ENCODE data around the gene RBM7. TPM values are rescaled to one million over a fixed set of nuclear protein-coding genes. Genes with fewer than 3 reads are reported as not detected.

The RBM7 gene
- total RNA-seq, result 10 to 100 TPM; 37.1 to 37.9 TPM
- polyA plus RNA-seq, result 10 to 100 TPM; 19.9 to 22.3 TPM
- long read RNA-seq, donor 1, full-length matches to known transcripts, result 97 of 106 reads
- long read RNA-seq, donor 1, partial matches to known transcripts, result 4 of 106 reads
- long read RNA-seq, donor 1, other reads (novel, unspliced or antisense), result 5 of 106 reads
- long read RNA-seq, donor 2, full-length matches to known transcripts, result 30 of 33 reads
- long read RNA-seq, donor 2, partial matches to known transcripts, result 1 of 33 reads
- long read RNA-seq, donor 2, other reads (novel, unspliced or antisense), result 2 of 33 reads

- WGBS, 2 donors, result 0 to 1% methylated on average over 65 of the region's 65 CpGs
- H3K4me3 ChIP-seq (ENCODE audit: low read length in 2 of 2), result peak within 1 kb of the TSS; percentile 82 to 84
- intact Hi-C loops (cut with DNase I), result loop anchor here (2.0 to 10.0 kb wide), 6 partner anchors 33 to 118 kb away; partner anchors contain the start of genes REXO2 (in 2 of the 2) and NNMT (in 1 of the 2)
- H3K36me3 ChIP-seq (ENCODE audit: control insufficient read depth in 1 of 2, insufficient read depth in 2 of 2, low read length in 1 of 2), result no peaks in the 10 kb centered on the region
- H3K27ac ChIP-seq (ENCODE audit: low read depth in 1 of 2, low read length in 2 of 2), result peak within 1 kb of the TSS; percentile 79 to 94
- no peaks in the 10 kb centered on the region for H3K9me3 ChIP-seq (ENCODE audit: control insufficient read depth, low read length)
- ATAC-seq (ENCODE audit: low FRiP score) (peak; percentile 98), DNase-seq (peak; percentile 99 to 100)
- H3K27me3 ChIP-seq (ENCODE audit: control insufficient read depth in 1 of 2, insufficient read depth in 2 of 2, low read length in 1 of 2), result no peaks in the 10 kb centered on the region
- H3K4me1 ChIP-seq (ENCODE audit: control insufficient read depth in 1 of 2, insufficient read depth in 2 of 2, low read length in 2 of 2), result peaks cover 1 to 4% of the 10 kb centered on the region in 2 donors
Observed at GRCh38 chr11:114400216-114400914, at the start of gene RBM7, which contains the start of gene C11orf71. Gene RBM7 (plus strand): TSS chr11:114400666. CDS start chr11:114400672, 6 bp downstream. Gene C11orf71 (minus strand): TSS chr11:114400511. CDS start chr11:114400331, 180 bp downstream.

- 71 to 74% methylated on average over 3 of the region's 3 CpGs for WGBS, 2 donors
- Histone ChIP-seq H3K9me3 (ENCODE audit: control insufficient read depth, low read length) (no peaks in the 10 kb centered on the region), H3K27ac (ENCODE audit: low read depth in 1 of 2, low read length in 2 of 2) (no peak overlapping the region), H3K4me1 (ENCODE audit: control insufficient read depth in 1 of 2, insufficient read depth in 2 of 2, low read length in 2 of 2) (no peaks in the 10 kb centered on the region), H3K27me3 (ENCODE audit: control insufficient read depth in 1 of 2, insufficient read depth in 2 of 2, low read length in 1 of 2) (no peaks in the 10 kb centered on the region), H3K4me3 (ENCODE audit: low read length in 2 of 2) (no peak overlapping the region), H3K36me3 (ENCODE audit: control insufficient read depth in 1 of 2, insufficient read depth in 2 of 2, low read length in 1 of 2) (no peaks in the 10 kb centered on the region)
- DNase-seq, result no peak
- intact Hi-C loops (cut with DNase I), result no loop called here
- no peak for ATAC-seq (ENCODE audit: low FRiP score)
Observed at GRCh38 chr11:114353443-114353842, 47.0 kb upstream of the RBM7 start.

GRCh38 chr11:114354076-114354475 is 46.4 kb upstream of the RBM7 start:
- 20 to 40% methylated on average over 3 of the region's 3 CpGs for WGBS, 2 donors
- intact Hi-C loops (cut with DNase I), result no loop called here
- Histone ChIP-seq H3K27me3 (ENCODE audit: control insufficient read depth in 1 of 2, insufficient read depth in 2 of 2, low read length in 1 of 2) (no peaks in the 10 kb centered on the region), H3K4me1 (ENCODE audit: control insufficient read depth in 1 of 2, insufficient read depth in 2 of 2, low read length in 2 of 2) (no peaks in the 10 kb centered on the region), H3K36me3 (ENCODE audit: control insufficient read depth in 1 of 2, insufficient read depth in 2 of 2, low read length in 1 of 2) (no peaks in the 10 kb centered on the region), H3K9me3 (ENCODE audit: control insufficient read depth, low read length) (no peaks in the 10 kb centered on the region), H3K27ac (ENCODE audit: low read depth in 1 of 2, low read length in 2 of 2) (no peak overlapping the region), H3K4me3 (ENCODE audit: low read length in 2 of 2) (no peak overlapping the region)
- no peak for DNase-seq
- ATAC-seq (ENCODE audit: low FRiP score), result no peak

GRCh38 chr11:114358716-114359115 is 41.8 kb upstream of the RBM7 start:
- intact Hi-C loops (cut with DNase I), result no loop called here
- no peak overlapping the region for H3K27ac ChIP-seq (ENCODE audit: low read depth in 1 of 2, low read length in 2 of 2)
- H3K9me3 ChIP-seq (ENCODE audit: control insufficient read depth, low read length), result no peaks in the 10 kb centered on the region
- WGBS, 2 donors, result 67 to 81% methylated on average over 1 of the region's 1 CpG
- no peak overlapping the region for H3K4me3 ChIP-seq (ENCODE audit: low read length in 2 of 2)
- DNase-seq, result no peak
- no peaks in the 10 kb centered on the region for H3K27me3 ChIP-seq (ENCODE audit: control insufficient read depth in 1 of 2, insufficient read depth in 2 of 2, low read length in 1 of 2)
- ATAC-seq (ENCODE audit: low FRiP score), result no peak
- no peaks in the 10 kb centered on the region for H3K4me1 ChIP-seq (ENCODE audit: control insufficient read depth in 1 of 2, insufficient read depth in 2 of 2, low read length in 2 of 2)
- no peaks in the 10 kb centered on the region for H3K36me3 ChIP-seq (ENCODE audit: control insufficient read depth in 1 of 2, insufficient read depth in 2 of 2, low read length in 1 of 2)

GRCh38 chr11:114359342-114359741 is 41.1 kb upstream of the RBM7 start:
- Histone ChIP-seq H3K4me1 (ENCODE audit: control insufficient read depth in 1 of 2, insufficient read depth in 2 of 2, low read length in 2 of 2) (no peaks in the 10 kb centered on the region), H3K36me3 (ENCODE audit: control insufficient read depth in 1 of 2, insufficient read depth in 2 of 2, low read length in 1 of 2) (no peaks in the 10 kb centered on the region), H3K27me3 (ENCODE audit: control insufficient read depth in 1 of 2, insufficient read depth in 2 of 2, low read length in 1 of 2) (no peaks in the 10 kb centered on the region), H3K27ac (ENCODE audit: low read depth in 1 of 2, low read length in 2 of 2) (no peak overlapping the region), H3K9me3 (ENCODE audit: control insufficient read depth, low read length) (no peaks in the 10 kb centered on the region), H3K4me3 (ENCODE audit: low read length in 2 of 2) (no peak overlapping the region)
- intact Hi-C loops (cut with DNase I), result no loop called here
- ATAC-seq (ENCODE audit: low FRiP score) (no peak), DNase-seq (no peak)

- intact Hi-C loops (cut with DNase I), result no loop called here
- Histone ChIP-seq H3K27me3 (ENCODE audit: control insufficient read depth in 1 of 2, insufficient read depth in 2 of 2, low read length in 1 of 2) (no peaks in the 10 kb centered on the region), H3K9me3 (ENCODE audit: control insufficient read depth, low read length) (no peaks in the 10 kb centered on the region), H3K4me1 (ENCODE audit: control insufficient read depth in 1 of 2, insufficient read depth in 2 of 2, low read length in 2 of 2) (peaks cover 0 to 6% of the 10 kb centered on the region in 2 donors), H3K4me3 (ENCODE audit: low read length in 2 of 2) (no peak overlapping the region), H3K36me3 (ENCODE audit: control insufficient read depth in 1 of 2, insufficient read depth in 2 of 2, low read length in 1 of 2) (no peaks in the 10 kb centered on the region), H3K27ac (ENCODE audit: low read depth in 1 of 2, low read length in 2 of 2) (no peak overlapping the region)
- DNase-seq (no peak), ATAC-seq (ENCODE audit: low FRiP score) (no peak)
- WGBS, 2 donors, result 92 to 94% methylated on average over 4 of the region's 4 CpGs
Observed at GRCh38 chr11:114362326-114362725, 38.1 kb upstream of the RBM7 start.

- peaks cover 0 to 6% of the 10 kb centered on the region in 2 donors for H3K4me1 ChIP-seq (ENCODE audit: control insufficient read depth in 1 of 2, insufficient read depth in 2 of 2, low read length in 2 of 2)
- no peaks in the 10 kb centered on the region for H3K27me3 ChIP-seq (ENCODE audit: control insufficient read depth in 1 of 2, insufficient read depth in 2 of 2, low read length in 1 of 2)
- DNase-seq, result no peak
- intact Hi-C loops (cut with DNase I), result no loop called here
- no peaks in the 10 kb centered on the region for H3K9me3 ChIP-seq (ENCODE audit: control insufficient read depth, low read length)
- ATAC-seq (ENCODE audit: low FRiP score), result no peak
- 55 to 58% methylated on average over 3 of the region's 3 CpGs for WGBS, 2 donors
- H3K4me3 ChIP-seq (ENCODE audit: low read length in 2 of 2), result no peak overlapping the region
- no peak overlapping the region for H3K27ac ChIP-seq (ENCODE audit: low read depth in 1 of 2, low read length in 2 of 2)
- H3K36me3 ChIP-seq (ENCODE audit: control insufficient read depth in 1 of 2, insufficient read depth in 2 of 2, low read length in 1 of 2), result no peaks in the 10 kb centered on the region
Observed at GRCh38 chr11:114362958-114363357, 37.5 kb upstream of the RBM7 start.

- no peaks in the 10 kb centered on the region for H3K36me3 ChIP-seq (ENCODE audit: control insufficient read depth in 1 of 2, insufficient read depth in 2 of 2, low read length in 1 of 2)
- ATAC-seq (ENCODE audit: low FRiP score) (no peak), DNase-seq (peak in 1 of 2 donors; percentile 56)
- H3K4me1 ChIP-seq (ENCODE audit: control insufficient read depth in 1 of 2, insufficient read depth in 2 of 2, low read length in 2 of 2), result peaks cover 0 to 6% of the 10 kb centered on the region in 2 donors
- intact Hi-C loops (cut with DNase I), result loop anchor here in 1 of 2 donors (5.0 kb wide), 1 partner anchor 36 kb away; the partner anchor contains the start of genes C11orf71 and RBM7
- H3K4me3 ChIP-seq (ENCODE audit: low read length in 2 of 2), result no peak overlapping the region
- no peaks in the 10 kb centered on the region for H3K27me3 ChIP-seq (ENCODE audit: control insufficient read depth in 1 of 2, insufficient read depth in 2 of 2, low read length in 1 of 2)
- H3K27ac ChIP-seq (ENCODE audit: low read depth in 1 of 2, low read length in 2 of 2), result peak overlapping the region; percentile 28 to 74
- WGBS, 2 donors, result 49 to 50% methylated on average over 13 of the region's 13 CpGs
- no peaks in the 10 kb centered on the region for H3K9me3 ChIP-seq (ENCODE audit: control insufficient read depth, low read length)
Observed at GRCh38 chr11:114366331-114367243, 33.9 kb upstream of the RBM7 start.
